Kidney epithelial cell (primary cell): ENCODE measurements around the gene GFI1B. TPM values are rescaled to one million over a fixed set of nuclear protein-coding genes. Genes with fewer than 3 reads are reported as not detected.

Experiments used
- DNase-seq: peaks from one replicate; pipeline ENCODE4 v3.0.0-alpha.2; 2010; ENCODE audit warnings: low read depth
- H3K27me3 ChIP-seq: 2 replicates; pipeline ENCODE4 v1.6.0; 2011; ENCODE audit warnings: low read length; ENCODE audit not compliant: control insufficient read depth, insufficient read depth
- H3K36me3 ChIP-seq: 2 replicates; pipeline ENCODE4 v1.5.1; 2011; ENCODE audit warnings: low read length; ENCODE audit not compliant: control insufficient read depth, insufficient read depth
- H3K4me3 ChIP-seq: 2 replicates; pipeline ENCODE4 v1.5.1; 2011; ENCODE audit warnings: low read depth, mild to moderate bottlenecking, control low read depth, low read length
- CTCF ChIP-seq: IDR thresholded peaks from 2 replicates; pipeline ENCODE4 v1.5.1; 2011; ENCODE audit warnings: mild to moderate bottlenecking, moderate library complexity, low read length, control low read depth, inconsistent platforms; ENCODE audit not compliant: insufficient read depth, poor library complexity, severe bottlenecking
- total RNA-seq: library from RNA; depleted of rRNA; stranded (reverse); fragments of >200 nt; gene quantifications from 2 replicates; pipeline ENCODE4 v1.2.3, GENCODE V29; 2015

The GFI1B gene
- total RNA-seq, 1 donor from 2014 or later, result not detected

- Histone ChIP-seq H3K4me3 (no peak overlapping the region), H3K27me3 (no peaks in the 10 kb centered on the region), H3K36me3 (no peaks in the 10 kb centered on the region)
- TF ChIP-seq CTCF, result no peak
- DNase-seq, result no peak
These were observed 35.8 kb upstream of the GFI1B start for GRCh38 chr9:132942541-132943182.

GRCh38 chr9:132943651-132944293 lies 34.7 kb upstream of the GFI1B start:
- no peak for DNase-seq
- Histone ChIP-seq H3K27me3 (no peaks in the 10 kb centered on the region), H3K4me3 (peak overlapping the region; percentile 87), H3K36me3 (no peaks in the 10 kb centered on the region)
- no peak for TF ChIP-seq CTCF

- H3K36me3 ChIP-seq, result no peaks in the 10 kb centered on the region
- no peaks in the 10 kb centered on the region for H3K27me3 ChIP-seq
- no peak for TF ChIP-seq CTCF
- DNase-seq, result peak; percentile 54
- peak within 1 kb of the TSS; percentile 87 for H3K4me3 ChIP-seq
These were observed 34.0 kb upstream of the GFI1B start, which contains the start of gene TSC1 for GRCh38 chr9:132944294-132945185. Gene TSC1 (minus strand): TSS chr9:132944616. CDS start chr9:132928872, 15,744 bp downstream.

- TF ChIP-seq CTCF, result no peak
- no peaks in the 10 kb centered on the region for H3K36me3 ChIP-seq
- H3K27me3 ChIP-seq, result no peaks in the 10 kb centered on the region
- DNase-seq, result no peak
- H3K4me3 ChIP-seq, result peak overlapping the region; percentile 62
These were observed 33.0 kb upstream of the GFI1B start for GRCh38 chr9:132945186-132946130.

DNA sequence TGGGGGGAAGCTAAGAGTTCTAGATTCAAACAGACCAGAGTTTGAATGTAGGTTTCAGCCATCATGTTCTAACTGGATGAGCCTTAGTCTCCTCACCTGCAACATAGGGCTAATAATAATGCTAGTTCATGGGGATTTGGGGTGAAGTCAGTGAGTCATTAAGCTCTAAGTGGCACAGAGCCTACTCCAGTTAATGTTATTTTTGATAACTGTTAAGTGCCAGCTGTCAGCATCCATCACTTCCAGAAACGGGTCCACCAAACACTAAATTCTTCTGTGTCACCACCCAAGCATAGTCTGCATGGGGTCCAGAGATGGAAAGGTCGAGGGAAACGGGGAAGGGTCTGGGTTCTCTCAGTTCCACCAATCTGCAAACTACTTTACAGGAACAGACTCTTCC lies 32.3 kb upstream of the GFI1B start:
- H3K27me3 ChIP-seq, result no peaks in the 10 kb centered on the region
- no peaks in the 10 kb centered on the region for H3K36me3 ChIP-seq
- no peak for DNase-seq
- no peak for TF ChIP-seq CTCF
- no peak overlapping the region for H3K4me3 ChIP-seq
